ENCODE data around the gene RPS21.

DNA sequence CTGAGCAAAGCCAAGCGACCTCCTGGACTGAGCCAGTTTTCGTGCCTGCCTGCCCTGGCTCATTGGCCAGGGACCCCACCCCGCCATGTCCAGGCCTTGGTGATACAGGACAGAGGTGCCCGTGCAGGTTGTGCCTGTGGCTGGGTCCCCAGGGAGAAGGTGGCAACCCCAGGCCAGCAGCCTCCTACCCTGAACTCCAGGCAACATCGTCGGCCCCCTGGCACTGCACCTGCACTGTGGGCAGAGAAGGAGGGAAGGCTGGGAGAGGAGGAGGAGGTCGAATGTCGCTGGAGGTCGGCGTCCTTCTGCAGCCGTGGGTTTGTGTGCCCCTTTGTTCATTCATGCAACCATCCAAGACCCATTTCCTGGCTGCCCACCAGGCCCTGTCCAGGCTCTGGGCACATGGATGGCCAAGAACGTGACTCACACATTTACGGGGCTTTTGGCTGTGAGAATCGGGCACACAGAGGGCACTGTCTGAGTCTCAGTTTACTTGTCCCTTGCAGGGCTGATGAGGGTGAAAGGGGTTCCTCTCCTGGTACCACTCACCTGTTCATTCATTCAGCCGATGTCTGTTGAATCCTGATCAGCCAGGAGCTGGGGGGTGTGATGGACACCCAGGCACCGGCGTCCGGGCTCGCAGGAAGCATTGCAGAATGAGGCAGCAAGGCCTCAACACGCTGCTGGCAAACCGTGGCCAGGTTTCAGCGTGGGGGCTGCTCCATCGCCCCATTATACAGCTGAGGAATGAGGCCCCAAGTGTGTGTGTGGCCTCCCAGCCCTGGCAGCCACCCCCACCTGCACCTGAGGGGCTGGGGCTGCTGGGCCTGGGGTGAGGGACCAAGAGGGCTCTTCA is 42.8 kb downstream of the RPS21 start:
- TF ChIP-seq, protein P1, sequence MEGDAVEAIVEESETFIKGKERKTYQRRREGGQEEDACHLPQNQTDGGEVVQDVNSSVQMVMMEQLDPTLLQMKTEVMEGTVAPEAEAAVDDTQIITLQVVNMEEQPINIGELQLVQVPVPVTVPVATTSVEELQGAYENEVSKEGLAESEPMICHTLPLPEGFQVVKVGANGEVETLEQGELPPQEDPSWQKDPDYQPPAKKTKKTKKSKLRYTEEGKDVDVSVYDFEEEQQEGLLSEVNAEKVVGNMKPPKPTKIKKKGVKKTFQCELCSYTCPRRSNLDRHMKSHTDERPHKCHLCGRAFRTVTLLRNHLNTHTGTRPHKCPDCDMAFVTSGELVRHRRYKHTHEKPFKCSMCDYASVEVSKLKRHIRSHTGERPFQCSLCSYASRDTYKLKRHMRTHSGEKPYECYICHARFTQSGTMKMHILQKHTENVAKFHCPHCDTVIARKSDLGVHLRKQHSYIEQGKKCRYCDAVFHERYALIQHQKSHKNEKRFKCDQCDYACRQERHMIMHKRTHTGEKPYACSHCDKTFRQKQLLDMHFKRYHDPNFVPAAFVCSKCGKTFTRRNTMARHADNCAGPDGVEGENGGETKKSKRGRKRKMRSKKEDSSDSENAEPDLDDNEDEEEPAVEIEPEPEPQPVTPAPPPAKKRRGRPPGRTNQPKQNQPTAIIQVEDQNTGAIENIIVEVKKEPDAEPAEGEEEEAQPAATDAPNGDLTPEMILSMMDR (IDR thresholded peaks at IDR 0.05): no peak
- TF ChIP-seq POLR2AphosphoS5 (IDR thresholded peaks at IDR 0.05): no peak
